SK-N-SH treated with all-trans-retinoic acid at 6 μM for 48 hours (cell line): ENCODE results near the gene PAQR8.

Experiments
- CREB5 ChIP-seq: fragments of 250-450 bp; sonication (Bioruptor Pico); IDR thresholded peaks from 2 replicates; pipeline ENCODE4 v1.5.1; 2020; ENCODE audit warnings: low read depth, mild to moderate bottlenecking, moderate library complexity
- CSDC2 ChIP-seq: fragments of 250-450 bp; sonication (Bioruptor Pico); IDR thresholded peaks from 2 replicates; pipeline ENCODE4 v1.5.0; 2020; ENCODE audit warnings: mild to moderate bottlenecking, moderate library complexity
- ESRRG ChIP-seq: fragments of 250-450 bp; sonication (Bioruptor Pico); IDR thresholded peaks from 2 replicates; pipeline ENCODE4 v1.6.1; 2021; ENCODE audit warnings: mild to moderate bottlenecking
- ISL1 ChIP-seq: fragments of 250-450 bp; sonication (Bioruptor Pico); IDR thresholded peaks from 2 replicates; pipeline ENCODE4 v2.1.2; 2022; ENCODE audit warnings: mild to moderate bottlenecking, moderate library complexity
- OSR1 ChIP-seq: fragments of 250-450 bp; sonication (Bioruptor Pico); IDR thresholded peaks from 2 replicates; pipeline ENCODE4 v1.8.0; 2022; ENCODE audit warnings: moderate library complexity, mild to moderate bottlenecking, inconsistent platforms
- POU6F1 ChIP-seq: fragments of 250-450 bp; sonication (Bioruptor Pico); IDR thresholded peaks from 2 replicates; pipeline ENCODE4 v1.8.0; 2021; ENCODE audit warnings: low read depth, mild to moderate bottlenecking, moderate library complexity, borderline replicate concordance
- PPARA ChIP-seq: fragments of 250-450 bp; sonication (Bioruptor Pico); IDR thresholded peaks from 2 replicates; pipeline ENCODE4 v1.5.0; 2020; ENCODE audit warnings: mild to moderate bottlenecking, borderline replicate concordance
- TOX ChIP-seq: fragments of 250-450 bp; sonication (Bioruptor Pico); IDR thresholded peaks from 2 replicates; pipeline ENCODE4 v1.8.0; 2021; ENCODE audit warnings: mild to moderate bottlenecking, moderate library complexity, borderline replicate concordance
- ZC3H10 ChIP-seq: fragments of 250-450 bp; sonication (Bioruptor Pico); IDR thresholded peaks from 2 replicates; pipeline ENCODE4 v1.5.1; 2021; ENCODE audit warnings: mild to moderate bottlenecking, moderate library complexity
- ZFP3 ChIP-seq: fragments of 250-450 bp; sonication (Bioruptor Pico); IDR thresholded peaks from 2 replicates; pipeline ENCODE4 v1.5.0; 2020; ENCODE audit warnings: mild to moderate bottlenecking, moderate library complexity
- ZFP30 ChIP-seq: fragments of 450-650 bp; formaldehyde crosslinking; IDR thresholded peaks from 2 replicates; pipeline ENCODE4 v1.5.0; 2022; ENCODE audit warnings: mild to moderate bottlenecking, moderate library complexity
- ZNF70 ChIP-seq: fragments of 450-650 bp; formaldehyde crosslinking; IDR thresholded peaks from 2 replicates; pipeline ENCODE4 v1.5.0; 2020; ENCODE audit warnings: mild to moderate bottlenecking, moderate library complexity
- TF ChIP-seq, protein P1 (sequence below): fragments of 250-450 bp; sonication (Bioruptor Pico); IDR thresholded peaks from 2 replicates; pipeline ENCODE4 v1.8.0; 2020; ENCODE audit warnings: mild to moderate bottlenecking, moderate library complexity, borderline replicate concordance

DNA sequence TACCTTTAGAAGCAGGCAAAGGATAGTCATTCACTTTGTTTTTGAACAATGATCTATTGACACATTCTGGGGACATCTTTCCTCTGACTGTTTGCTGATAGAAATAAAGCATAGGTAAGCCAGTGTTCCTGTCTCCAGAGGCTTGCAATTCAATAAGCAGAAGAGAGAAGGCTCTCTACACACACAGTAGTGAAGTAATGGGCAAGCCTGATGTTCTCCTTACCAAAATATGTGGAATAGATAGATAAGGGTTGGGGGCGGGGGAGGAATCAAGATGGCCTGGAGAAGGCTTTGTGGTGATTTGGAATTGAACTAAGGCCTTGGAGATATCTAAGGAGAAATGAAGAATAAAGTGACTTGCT lies 27.3 kb downstream of the PAQR8 start:
- TF ChIP-seq ZFP30 (CRISPR knock-in tag): no peak
- TF ChIP-seq, protein P1, sequence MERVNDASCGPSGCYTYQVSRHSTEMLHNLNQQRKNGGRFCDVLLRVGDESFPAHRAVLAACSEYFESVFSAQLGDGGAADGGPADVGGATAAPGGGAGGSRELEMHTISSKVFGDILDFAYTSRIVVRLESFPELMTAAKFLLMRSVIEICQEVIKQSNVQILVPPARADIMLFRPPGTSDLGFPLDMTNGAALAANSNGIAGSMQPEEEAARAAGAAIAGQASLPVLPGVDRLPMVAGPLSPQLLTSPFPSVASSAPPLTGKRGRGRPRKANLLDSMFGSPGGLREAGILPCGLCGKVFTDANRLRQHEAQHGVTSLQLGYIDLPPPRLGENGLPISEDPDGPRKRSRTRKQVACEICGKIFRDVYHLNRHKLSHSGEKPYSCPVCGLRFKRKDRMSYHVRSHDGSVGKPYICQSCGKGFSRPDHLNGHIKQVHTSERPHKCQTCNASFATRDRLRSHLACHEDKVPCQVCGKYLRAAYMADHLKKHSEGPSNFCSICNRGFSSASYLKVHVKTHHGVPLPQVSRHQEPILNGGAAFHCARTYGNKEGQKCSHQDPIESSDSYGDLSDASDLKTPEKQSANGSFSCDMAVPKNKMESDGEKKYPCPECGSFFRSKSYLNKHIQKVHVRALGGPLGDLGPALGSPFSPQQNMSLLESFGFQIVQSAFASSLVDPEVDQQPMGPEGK (CRISPR knock-in tag): no peak
- TF ChIP-seq OSR1: no peak
- no peak for TF ChIP-seq ESRRG (CRISPR knock-in tag)
- TF ChIP-seq CREB5 (CRISPR knock-in tag): no peak
- TF ChIP-seq ZNF70 (CRISPR knock-in tag): no peak
- no peak for TF ChIP-seq CSDC2 (CRISPR knock-in tag)
- no peak for TF ChIP-seq PPARA (CRISPR knock-in tag)
- TF ChIP-seq ZFP3 (CRISPR knock-in tag): no peak
- TF ChIP-seq ISL1: no peak
- TF ChIP-seq TOX (CRISPR knock-in tag): no peak
- no peak for TF ChIP-seq ZC3H10 (CRISPR knock-in tag)
- no peak for TF ChIP-seq POU6F1
